Stimulated activated CD4-positive, alpha-beta T cell treated with anti-CD3 and anti-CD28 coated beads, Interleukin-2, amount 100 ng/mL, for 48 hours (primary cell): Measurements from ENCODE around the gene ZNF845.
"Not testable (repeated sequence)": the region's sequence is repeated elsewhere in the genome, so short reads cannot be mapped to it uniquely, and the experiment has no call there.

ENCODE experiments used
- DNase-seq, 2 donors: peaks; one replicate each; pipeline ENCODE4 v3.0.0-alpha.2; 2020

Gene ZNF845

DNA sequence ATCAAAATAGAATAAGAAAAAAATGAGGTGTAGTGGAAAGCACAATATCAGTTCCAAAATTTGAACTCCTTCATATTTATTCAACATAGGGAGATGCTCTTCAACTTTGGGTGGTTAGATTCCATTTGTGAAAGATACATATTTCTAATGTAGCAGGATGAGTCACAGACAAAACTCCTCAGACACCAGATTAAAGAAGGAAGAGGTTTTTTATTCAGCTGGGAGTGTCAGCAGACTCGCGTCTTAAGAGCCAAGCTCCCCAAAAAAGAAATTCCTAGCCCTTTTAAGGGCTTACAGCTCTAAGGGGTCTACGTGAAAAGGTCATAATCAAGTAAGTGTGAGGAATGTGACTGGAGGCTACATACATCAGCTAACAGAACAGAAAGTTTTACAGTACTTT lies 54.6 kb downstream of the ZNF845 start:
- DNase-seq: no peak

DNA sequence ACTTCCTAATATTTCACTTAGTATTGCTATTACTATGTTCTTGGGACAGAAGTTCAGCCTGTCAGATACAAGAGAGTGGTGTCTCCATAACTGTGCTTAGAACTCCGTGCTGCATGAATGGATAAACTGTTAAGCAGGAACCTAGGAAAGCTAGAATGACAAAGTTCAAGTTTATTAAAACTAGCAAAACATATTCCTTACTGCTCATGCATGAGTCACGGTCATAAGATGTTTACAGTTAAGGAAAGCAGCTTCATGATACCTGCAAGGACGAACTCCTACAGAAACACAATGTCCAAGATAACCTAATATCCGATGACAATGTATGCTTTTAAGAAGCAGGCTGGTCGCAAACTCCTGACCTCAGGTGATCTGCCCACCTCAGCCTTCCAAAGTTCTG lies 55.4 kb downstream of the ZNF845 start:
- DNase-seq: no peak

DNA sequence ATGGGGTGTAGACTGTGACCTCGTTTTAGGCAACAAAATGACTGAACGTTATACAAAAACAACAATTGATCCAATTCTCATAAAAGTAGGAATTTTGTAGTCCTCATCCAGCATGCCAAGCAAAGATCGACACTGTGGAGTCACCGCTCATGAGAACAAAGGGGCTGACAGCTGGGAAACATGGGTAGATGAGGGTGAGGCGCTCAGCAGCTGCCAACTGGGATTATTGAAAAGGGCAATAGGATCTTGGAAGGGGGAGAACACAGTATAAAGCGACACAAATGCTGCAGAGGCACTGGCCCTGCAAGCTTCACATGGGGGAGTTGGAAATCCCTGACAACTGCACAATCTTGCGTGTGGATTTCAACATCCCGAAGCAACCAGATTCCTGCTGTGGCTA lies 56.0 kb downstream of the ZNF845 start:
- no peak for DNase-seq

DNA sequence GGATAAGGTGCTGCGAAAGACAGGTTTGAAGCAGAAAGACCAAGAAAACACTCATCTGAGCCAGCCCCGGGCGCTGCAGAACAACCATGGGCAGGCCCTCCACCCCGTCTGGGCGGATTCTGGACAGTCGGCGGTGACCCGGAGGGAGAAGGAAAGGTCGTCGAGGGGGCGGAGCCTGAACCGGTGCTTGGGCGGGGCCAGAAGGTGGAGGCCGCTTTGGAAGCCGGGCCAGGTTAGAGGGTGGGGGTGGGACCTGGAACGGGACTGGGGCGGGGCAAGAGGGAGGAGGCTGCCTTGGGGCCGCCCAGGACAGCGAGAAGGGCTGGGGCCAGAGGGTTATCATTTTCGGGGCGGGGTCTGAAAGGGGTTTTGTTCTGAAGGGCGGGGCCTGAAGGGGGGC lies 56.4 kb downstream of the ZNF845 start:
- DNase-seq: no peak

DNA sequence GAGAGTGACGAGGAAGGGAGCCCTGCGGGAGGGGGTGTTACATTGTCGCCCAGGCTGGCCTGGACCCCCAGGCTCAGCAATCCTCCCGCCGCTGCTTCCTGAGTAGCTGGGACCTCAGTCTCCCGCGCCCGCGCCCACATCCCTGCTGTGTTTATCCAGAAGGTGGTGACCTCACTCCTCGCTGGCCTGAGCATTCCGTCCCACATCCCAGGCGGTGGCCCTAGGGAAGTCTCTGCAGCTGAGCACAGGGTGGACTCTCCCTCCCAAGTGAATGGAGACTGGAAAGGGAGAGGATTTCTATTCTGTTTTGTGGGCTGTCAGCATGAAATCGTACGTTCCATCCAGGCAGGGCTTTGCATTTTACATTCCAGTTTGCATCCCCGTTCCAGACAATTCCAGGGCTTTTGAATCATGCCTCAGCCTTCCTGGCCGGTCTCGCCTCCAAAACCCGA lies 61.0 kb downstream of the ZNF845 start:
- DNase-seq: no peak

DNA sequence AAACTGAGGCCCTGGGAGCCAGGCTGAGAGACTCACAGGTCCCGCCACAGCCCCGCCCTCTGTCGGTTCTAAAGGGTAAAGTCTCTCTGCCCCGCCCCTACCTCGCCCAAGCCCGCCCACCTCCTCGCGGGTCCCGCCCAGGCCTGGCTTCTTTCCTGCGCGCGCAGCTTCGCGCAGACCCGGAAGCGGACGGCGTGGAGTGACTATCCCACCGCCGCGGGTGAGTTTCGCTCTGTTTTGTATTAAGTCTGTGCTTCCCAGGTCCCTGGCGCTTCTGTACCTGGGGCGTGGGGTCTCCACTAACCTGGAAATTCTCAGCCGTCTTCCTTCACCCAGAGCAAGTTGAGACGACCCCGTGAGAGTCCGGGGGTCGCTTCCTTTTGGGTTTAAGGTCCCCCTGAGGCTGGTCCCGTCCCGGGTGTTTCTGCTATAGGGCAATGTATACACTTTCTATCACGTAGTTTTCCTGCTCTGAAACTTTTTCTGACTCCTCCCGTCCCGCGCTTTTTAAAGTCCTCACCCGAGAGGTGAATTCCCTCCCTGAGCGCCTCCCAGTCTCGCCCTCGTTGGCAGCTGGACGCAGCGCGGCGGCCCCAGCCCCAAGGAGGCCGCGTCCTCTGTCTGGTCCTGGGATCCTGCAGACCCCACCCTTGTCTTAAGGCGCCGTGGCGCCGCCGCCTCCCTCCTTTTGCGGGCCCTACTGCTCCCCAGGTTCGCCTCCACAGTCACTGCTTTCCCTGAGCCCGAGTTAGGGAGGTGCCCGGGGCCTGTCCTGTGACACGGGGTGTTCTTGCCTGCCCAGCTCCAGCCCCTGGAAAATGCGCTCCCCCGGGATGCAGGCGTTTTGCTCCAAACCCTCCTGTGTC lies 61.7 kb downstream of the ZNF845 start, which contains the start of gene ZNF765:
Gene ZNF765 (plus strand): TSS at position 176 of the 866 bp plus-strand sequence. CDS start 2,867 bp downstream, outside the sequence.
- peak; percentile 95 to 98 for DNase-seq

DNA sequence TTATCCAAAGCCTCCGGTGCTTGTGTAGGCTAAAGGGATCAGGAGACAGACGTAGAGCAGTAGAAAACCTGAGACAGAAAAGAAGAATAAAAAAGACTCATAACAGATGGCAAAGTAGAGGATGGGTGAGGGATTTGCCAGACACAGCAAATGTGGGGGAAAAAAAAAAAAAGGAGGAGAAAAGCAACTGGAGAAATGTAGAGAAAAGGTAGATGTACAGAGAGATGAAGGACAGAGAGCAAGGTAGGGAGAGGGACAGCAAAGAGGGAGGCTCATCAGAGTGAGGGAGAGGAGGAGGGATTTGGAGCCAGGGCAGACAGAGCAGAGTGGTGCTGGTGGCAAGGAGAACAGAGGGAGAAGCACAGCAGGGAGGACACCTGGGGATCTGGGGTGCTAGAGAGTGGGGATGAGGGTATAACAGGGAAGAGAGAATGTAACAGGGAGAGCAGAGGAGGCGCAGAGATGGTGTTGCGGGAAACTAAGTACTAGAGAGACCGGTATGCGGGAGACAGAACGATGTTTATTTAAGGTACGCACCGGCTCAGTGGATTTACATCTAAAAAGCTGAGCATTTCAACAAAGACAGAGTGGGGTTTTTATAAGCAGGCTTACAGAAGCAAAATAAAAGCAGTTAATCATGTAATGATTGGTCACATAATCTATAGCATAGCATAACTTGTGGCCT lies 62.4 kb downstream of the ZNF845 start:
- not testable (repeated sequence) for DNase-seq

DNA sequence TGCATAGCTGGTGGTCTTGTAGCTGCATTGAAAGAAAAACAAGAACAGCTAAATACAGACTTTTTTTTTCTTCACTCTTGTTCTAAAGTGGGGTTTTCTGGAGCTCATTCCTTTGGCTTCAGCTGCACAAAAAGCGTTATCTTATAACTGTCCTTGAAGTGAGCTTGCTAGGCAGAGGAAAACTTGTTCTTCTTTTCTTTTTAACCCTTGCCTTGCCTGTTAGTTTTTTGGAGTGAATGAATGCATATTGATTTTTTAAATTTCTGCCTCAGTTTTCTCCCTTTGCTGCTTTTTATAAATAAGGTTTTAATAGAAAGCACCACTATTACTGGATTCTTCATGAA lies 62.9 kb downstream of the ZNF845 start:
- no peak for DNase-seq

DNA sequence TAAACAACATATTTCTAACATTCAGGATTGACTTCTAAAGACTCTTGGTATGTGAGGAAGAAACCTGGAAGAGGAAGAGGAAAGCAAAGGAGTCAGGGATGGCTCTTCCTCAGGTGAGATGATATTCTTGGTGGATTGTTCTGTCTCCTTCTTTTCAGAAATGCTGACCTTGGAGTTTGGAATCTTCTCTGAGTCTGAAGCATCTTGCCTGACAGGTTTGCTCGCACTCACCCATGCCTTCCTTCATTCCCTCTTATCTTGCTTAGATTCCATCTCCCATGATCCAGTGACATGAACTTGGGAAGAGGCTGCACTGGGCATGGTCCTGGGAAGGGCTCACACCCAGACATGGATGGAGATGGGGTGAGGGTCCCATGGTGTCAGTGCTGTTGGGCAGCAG lies 64.4 kb downstream of the ZNF845 start:
- DNase-seq: not testable (repeated sequence)
